ENCODE results near the gene LMX1B. TPM values are rescaled to one million over a fixed set of nuclear protein-coding genes. Genes with fewer than 3 reads are reported as not detected.
A peak's percentile ranks its signal among the peaks of the same experiment; 100 is the strongest.

LMX1B gene
- total RNA-seq, 1 experiment from 2014 or later, result 0.55 TPM

DNA sequence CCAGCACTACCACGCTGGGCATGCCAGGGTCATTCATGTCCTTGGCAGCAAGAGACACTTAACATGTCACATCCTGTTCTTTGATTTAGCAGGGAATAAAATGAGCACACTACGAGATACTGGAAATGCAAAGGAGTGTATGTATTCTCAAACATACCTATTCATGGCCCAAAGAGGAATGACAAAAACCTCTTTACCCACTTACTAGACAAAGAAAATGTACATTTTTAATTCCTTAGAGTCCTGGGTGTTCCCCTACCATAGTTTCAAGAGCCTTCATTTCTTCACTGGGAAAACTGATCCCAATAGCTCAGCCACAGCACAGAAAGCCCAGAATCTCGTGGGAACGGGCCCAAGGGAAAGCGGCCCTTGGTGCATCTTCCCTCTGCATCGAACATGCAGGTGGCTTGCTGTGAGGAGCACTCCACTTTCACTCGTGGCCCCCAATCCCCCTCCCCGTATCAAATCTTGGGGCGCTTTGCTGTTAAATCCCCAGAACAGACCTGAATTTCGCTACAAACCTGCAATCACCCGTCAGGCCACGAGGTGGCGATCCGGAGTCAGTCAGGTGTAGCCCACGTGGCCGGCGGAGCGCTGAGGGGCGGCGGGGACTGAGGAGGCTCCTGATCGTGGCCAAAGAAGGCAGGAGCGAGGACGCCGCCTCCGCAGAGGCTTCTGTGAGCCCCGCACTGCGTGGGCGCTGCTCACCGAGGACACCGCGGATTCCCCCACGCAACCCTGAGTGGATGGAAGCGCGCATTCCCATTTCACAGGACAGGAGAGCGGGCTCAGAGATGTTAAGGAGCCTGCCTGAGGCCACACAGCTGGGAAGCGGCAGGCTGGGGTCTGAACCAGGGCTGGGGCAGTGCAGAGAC lies 91.4 kb downstream of the LMX1B start:
- H3F3A ChIP-seq (ENCODE audit: low read length, unreplicated experiment), result no peaks in the 10 kb centered on the region
- peak overlapping the region; percentile 87 for H3K4me2 ChIP-seq (ENCODE audit: low read length)
- no peaks in the 10 kb centered on the region for H3K36me3 ChIP-seq (ENCODE audit: low read depth, low read length)
- no peak overlapping the region for H3K9ac ChIP-seq (ENCODE audit: low read length)
- no TSS peak for BruUV-seq (replicated peaks)
- H3K9me3 ChIP-seq (ENCODE audit: low read length), result no peaks in the 10 kb centered on the region
- ChIA-PET CTCF (interaction anchor here (0.5 to 1.0 kb wide), 3 partner anchors 14 to 77 kb away, joined by 3 to 41 read pairs (median 3); no protein-coding TSS in a partner anchor), POLR2A (ENCODE audit: unreplicated experiment) (no interaction called here)
- peaks cover 15% of the 10 kb centered on the region for H3K4me1 ChIP-seq (ENCODE audit: insufficient read depth, low read length)
- no peak overlapping the region for H3K27ac ChIP-seq (ENCODE audit: low read length)
- peak overlapping the region; percentile 57 for H3K4me3 ChIP-seq (ENCODE audit: low read length)
- H3K9me2 ChIP-seq (replicated peaks; ENCODE audit: low read length), result no peaks in the 10 kb centered on the region
- no peak for TF ChIP-seq EZH2 (IDR thresholded peaks at IDR 0.05; ENCODE audit: low read length, unreplicated experiment)
- TF ChIP-seq, protein P1, sequence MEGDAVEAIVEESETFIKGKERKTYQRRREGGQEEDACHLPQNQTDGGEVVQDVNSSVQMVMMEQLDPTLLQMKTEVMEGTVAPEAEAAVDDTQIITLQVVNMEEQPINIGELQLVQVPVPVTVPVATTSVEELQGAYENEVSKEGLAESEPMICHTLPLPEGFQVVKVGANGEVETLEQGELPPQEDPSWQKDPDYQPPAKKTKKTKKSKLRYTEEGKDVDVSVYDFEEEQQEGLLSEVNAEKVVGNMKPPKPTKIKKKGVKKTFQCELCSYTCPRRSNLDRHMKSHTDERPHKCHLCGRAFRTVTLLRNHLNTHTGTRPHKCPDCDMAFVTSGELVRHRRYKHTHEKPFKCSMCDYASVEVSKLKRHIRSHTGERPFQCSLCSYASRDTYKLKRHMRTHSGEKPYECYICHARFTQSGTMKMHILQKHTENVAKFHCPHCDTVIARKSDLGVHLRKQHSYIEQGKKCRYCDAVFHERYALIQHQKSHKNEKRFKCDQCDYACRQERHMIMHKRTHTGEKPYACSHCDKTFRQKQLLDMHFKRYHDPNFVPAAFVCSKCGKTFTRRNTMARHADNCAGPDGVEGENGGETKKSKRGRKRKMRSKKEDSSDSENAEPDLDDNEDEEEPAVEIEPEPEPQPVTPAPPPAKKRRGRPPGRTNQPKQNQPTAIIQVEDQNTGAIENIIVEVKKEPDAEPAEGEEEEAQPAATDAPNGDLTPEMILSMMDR (conservative IDR thresholded peaks at IDR 0.05; ENCODE audit: low read depth, low read length), result peak; percentile 77
- DNase-seq (peak; percentile 75), ATAC-seq (peak; percentile 61)
- no peaks in the 10 kb centered on the region for H4K20me1 ChIP-seq (ENCODE audit: low read length)
- no peaks in the 10 kb centered on the region for H3K27me3 ChIP-seq (ENCODE audit: low read length)
- H3K79me2 ChIP-seq (ENCODE audit: low read length), result no peaks in the 10 kb centered on the region
- intact Hi-C loops (cut with micrococcal nuclease), result loop anchor here (1.0 kb wide), 1 partner anchor 76 kb away; no protein-coding TSS in a partner anchor
- H2AFZ ChIP-seq (ENCODE audit: low read length), result peak overlapping the region; percentile 84

DNA sequence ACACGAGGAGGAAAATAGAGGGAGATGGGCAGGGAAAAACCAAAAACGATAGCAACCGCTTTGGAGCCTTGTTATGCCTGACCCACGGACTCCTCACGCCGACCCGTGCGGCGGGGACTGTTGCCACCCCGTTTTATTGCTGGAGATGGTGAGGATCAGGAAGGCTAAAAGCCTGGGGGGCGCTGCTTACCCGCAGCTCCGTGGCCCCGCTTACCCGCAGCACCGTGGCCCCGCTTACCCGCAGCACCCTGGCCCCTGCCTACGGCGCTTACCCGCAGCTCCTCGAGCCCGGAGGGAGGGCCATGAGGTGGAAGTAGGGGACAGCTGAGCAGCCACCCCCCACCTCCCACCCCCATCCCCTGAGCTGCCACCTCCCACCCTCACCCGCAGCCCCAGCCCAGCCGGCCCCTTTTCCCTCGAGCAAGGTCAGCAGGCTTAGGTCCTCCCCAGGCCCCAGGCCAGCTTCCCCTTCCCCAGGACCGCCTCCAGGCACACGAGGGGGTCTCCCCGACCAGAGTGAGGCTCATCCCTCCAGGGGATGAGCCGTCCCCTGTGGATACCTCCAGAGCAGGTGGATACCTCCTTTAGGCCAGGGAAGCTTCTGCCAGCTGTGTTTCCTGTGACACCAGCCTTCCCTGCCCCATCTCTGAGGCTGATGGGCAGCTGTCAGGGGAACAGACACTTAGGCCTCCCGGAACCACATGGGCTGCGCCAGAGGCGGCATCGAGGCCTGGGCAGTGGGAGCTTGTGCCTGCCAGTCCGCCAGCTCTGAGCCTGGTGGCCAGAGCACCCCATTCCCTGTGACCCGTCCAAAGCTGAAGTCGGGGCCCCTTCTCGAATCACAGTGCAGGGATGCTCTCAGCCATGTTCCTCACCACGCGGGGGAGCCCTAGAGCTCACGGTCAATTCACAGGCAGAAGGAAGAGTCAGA lies 92.3 kb downstream of the LMX1B start:
- BruUV-seq (replicated peaks), result no TSS peak
- H3K4me2 ChIP-seq (ENCODE audit: low read length), result peak overlapping the region; percentile 87

More for the DNA sequence above, 92.3 kb downstream of the LMX1B start:
- POLR2A ChIA-PET (ENCODE audit: unreplicated experiment), result no interaction called here
- Histone ChIP-seq H3K36me3 (ENCODE audit: low read depth, low read length) (no peaks in the 10 kb centered on the region), H3K27ac (ENCODE audit: low read length) (no peak overlapping the region), H3K4me1 (ENCODE audit: insufficient read depth, low read length) (peaks cover 15% of the 10 kb centered on the region), H3K9me2 (replicated peaks; ENCODE audit: low read length) (no peaks in the 10 kb centered on the region), H3F3A (ENCODE audit: low read length, unreplicated experiment) (no peaks in the 10 kb centered on the region), H3K79me2 (ENCODE audit: low read length) (no peaks in the 10 kb centered on the region), H3K9me3 (ENCODE audit: low read length) (no peaks in the 10 kb centered on the region), H2AFZ (ENCODE audit: low read length) (peak overlapping the region; percentile 84), H3K4me3 (ENCODE audit: low read length) (peak overlapping the region; percentile 37; the same call in 1 of the 2 replicates), H4K20me1 (ENCODE audit: low read length) (no peaks in the 10 kb centered on the region), H3K27me3 (ENCODE audit: low read length) (peaks cover 2% of the 10 kb centered on the region; the same call in 1 of the 2 replicates), H3K9ac (ENCODE audit: low read length) (no peak overlapping the region)
- DNase-seq, result peak; percentile 59
- peak; percentile 50 for ATAC-seq
- intact Hi-C loops (cut with micrococcal nuclease), result loop anchor here (1.0 kb wide), 1 partner anchor 75 kb away; no protein-coding TSS in a partner anchor
- no peak for TF ChIP-seq EZH2 (IDR thresholded peaks at IDR 0.05; ENCODE audit: low read length, unreplicated experiment)
- TF ChIP-seq, protein P1 (conservative IDR thresholded peaks at IDR 0.05; ENCODE audit: low read depth, low read length), result peak; percentile 75
- no peak for TF ChIP-seq EZH2phosphoT487 (IDR thresholded peaks at IDR 0.05; ENCODE audit: borderline replicate concordance, low read length)
- CTCF ChIA-PET, result interaction anchor here (0.5 to 1.8 kb wide), 2 partner anchors 75 to 190 kb away, joined by 6 to 24 read pairs; no protein-coding TSS in a partner anchor
